NCI-H1436 treated with DMSO at 0.1 percent for 48 hours (cell line): Measurements from ENCODE around the gene CRNKL1.
"Not testable (repeated sequence)": the region's sequence is repeated elsewhere in the genome, so short reads cannot be mapped to it uniquely, and the experiment has no call there.

ENCODE experiments used
- DNase-seq: peaks from one replicate; lab custom pipeline; 2025; lab: John Stamatoyannopoulos, UW

Gene CRNKL1

GRCh38 chr20:20005342-20005741, 46.9 kb downstream of the CRNKL1 start:
- no peak for DNase-seq

- DNase-seq, result not testable (repeated sequence)
Measured at GRCh38 chr20:20003955-20004322, 48.3 kb downstream of the CRNKL1 start.

- DNase-seq, result no peak
Measured at GRCh38 chr20:20003031-20003954, 49.0 kb downstream of the CRNKL1 start.

- DNase-seq, result no peak
Measured at GRCh38 chr20:20002101-20002998, 49.9 kb downstream of the CRNKL1 start.

GRCh38 chr20:20000211-20000968, 51.9 kb downstream of the CRNKL1 start:
- DNase-seq, result no peak

- no peak for DNase-seq
Measured at GRCh38 chr20:19998990-19999705, 53.1 kb downstream of the CRNKL1 start.

- no peak for DNase-seq
Measured at GRCh38 chr20:19996917-19997316, 55.3 kb downstream of the CRNKL1 start.

GRCh38 chr20:19996222-19996621, 56.0 kb downstream of the CRNKL1 start:
- DNase-seq, result no peak

GRCh38 chr20:19995220-19995863, 56.9 kb downstream of the CRNKL1 start:
- DNase-seq, result no peak

GRCh38 chr20:19993958-19994669, 58.2 kb downstream of the CRNKL1 start:
- no peak for DNase-seq

- DNase-seq, result no peak
Measured at GRCh38 chr20:19992996-19993908, 59.0 kb downstream of the CRNKL1 start.

- no peak for DNase-seq
Measured at GRCh38 chr20:19991854-19992253, 60.4 kb downstream of the CRNKL1 start.

- no peak for DNase-seq
Measured at GRCh38 chr20:19991308-19991707, 61.0 kb downstream of the CRNKL1 start.

GRCh38 chr20:19990850-19991249, 61.4 kb downstream of the CRNKL1 start:
- no peak for DNase-seq

GRCh38 chr20:19987046-19987445, 65.2 kb downstream of the CRNKL1 start:
- no peak for DNase-seq

GRCh38 chr20:19986419-19986818, 65.8 kb downstream of the CRNKL1 start:
- no peak for DNase-seq
